HTERT RPE-1 (cell line): ENCODE results near the gene RMC1.
"Not testable (repeated sequence)": the region's sequence is repeated elsewhere in the genome, so short reads cannot be mapped to it uniquely, and the experiment has no call there.

Experiments used
- in situ Hi-C: fragments of 300-500 bp; cut with MboI; formaldehyde crosslinking; loops from 4 replicates; pipeline ENCODE4 v1.14.3; 2020; ENCODE audit warnings: low sequenced_read_pairs

Gene RMC1

DNA sequence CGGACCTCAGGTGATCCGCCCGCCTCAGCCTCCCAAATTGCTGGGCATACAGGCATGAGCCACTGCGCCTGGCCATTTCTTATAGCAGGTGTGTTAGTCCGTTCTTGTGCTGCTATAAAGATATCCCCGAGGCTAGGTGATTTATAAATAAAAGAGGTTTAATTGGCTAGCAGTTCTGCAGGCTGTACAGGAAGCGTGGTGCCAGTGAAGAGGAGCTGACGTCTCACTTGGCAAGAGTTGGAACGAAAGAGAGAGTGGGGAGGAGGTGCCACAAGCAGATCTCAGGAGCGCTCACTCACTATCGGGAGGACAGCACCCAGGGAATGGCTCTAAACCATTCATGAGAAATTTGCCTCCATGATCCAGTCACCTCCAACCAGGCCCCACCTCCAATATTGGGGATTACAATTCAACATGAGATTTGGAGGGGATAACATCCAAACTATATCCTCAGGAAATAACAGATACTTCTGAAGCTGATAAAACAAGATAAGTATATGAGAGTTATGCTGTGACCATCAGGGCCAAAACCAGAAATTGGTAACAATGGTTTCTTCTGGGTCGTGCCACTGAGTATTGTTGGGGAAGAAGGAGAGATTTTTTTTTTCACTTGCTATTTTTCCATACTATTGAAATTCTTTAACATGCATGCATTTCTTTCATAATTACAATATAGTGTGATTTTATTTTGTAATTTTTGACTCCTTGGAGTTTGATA, 7.4 kb upstream of the RMC1 start:
- in situ Hi-C loops, result no loop called here

DNA sequence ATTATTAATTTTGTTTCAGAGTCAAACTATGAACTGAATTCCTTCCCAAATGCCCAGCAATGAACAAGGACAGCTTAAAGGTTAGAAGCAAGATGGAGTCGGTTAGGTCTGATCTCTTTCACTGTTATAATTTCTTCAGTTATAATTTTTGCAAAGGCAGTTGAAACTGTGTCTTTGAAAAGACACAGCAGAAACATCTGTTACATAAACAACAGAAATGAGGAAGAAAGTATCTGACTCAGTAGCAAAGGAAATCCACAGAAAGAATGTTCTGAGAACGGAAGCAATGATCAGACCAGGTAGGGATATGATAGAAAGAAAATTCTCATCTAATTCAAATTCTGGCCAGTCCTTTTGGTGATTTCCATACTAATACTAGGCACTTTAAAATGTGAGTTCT, 5.2 kb upstream of the RMC1 start:
- in situ Hi-C loops, result no loop called here

DNA sequence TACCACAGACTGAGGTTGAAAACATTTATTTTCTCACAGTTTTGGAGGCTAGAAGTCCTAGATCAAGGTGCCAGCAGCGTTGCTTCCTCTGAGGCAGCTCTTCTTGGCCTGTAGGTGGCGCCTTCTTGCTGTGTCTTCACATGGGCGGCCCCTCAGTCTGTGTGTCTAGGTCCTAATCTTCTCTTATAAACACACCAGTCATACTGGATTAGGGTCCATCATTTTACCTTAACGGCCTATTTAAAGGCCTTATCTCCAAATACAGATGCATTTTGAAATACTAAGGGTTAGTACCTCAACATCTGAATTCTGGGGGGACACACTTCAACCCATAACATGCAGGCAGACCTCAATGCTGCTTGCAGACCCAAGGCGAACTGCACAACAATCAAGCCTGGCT, 4.4 kb upstream of the RMC1 start:
- in situ Hi-C loops, result no loop called here

DNA sequence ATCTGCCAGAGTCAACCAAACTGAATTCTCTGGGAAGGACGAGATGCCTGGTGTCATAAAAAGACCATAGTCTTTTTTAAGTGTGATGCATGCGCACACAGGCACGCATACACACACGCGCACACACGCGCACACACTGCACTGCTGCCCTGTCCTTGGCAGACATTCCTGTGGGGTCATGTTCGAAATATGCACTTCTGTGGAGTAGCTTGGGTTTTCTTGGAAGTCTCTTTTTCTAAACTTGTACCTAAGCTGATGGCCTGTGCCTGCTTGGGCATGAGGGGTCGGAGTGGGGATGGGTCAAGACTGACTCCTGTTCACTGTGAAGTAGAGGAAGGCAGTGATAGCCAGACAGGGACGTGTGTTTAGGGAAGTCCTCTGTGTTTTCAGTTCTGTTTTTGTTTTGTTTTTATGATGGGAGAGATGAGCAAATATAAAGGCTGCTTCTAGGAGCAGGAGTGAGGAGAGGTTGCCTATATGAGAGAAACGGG, 4.0 kb upstream of the RMC1 start:
- in situ Hi-C loops, result no loop called here

DNA sequence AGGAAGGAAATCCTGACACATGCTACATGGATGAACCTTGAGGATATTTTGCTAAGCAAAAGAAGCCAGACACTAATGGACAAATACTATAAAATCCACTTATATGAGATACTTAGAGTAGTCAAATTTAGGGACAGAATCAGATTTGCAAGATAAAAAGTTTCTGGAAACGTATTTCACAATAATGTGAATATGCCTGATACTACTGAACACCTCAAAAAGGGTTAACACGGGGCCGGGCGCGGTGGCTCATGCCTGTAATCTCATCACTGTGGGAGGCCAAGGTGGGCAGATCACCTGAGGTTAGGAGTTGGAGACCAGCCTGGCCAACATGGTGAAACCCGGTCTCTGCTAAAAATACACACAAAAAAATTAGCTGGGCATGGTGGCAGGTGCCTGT, 1.7 kb upstream of the RMC1 start:
- in situ Hi-C loops, result no loop called here

DNA sequence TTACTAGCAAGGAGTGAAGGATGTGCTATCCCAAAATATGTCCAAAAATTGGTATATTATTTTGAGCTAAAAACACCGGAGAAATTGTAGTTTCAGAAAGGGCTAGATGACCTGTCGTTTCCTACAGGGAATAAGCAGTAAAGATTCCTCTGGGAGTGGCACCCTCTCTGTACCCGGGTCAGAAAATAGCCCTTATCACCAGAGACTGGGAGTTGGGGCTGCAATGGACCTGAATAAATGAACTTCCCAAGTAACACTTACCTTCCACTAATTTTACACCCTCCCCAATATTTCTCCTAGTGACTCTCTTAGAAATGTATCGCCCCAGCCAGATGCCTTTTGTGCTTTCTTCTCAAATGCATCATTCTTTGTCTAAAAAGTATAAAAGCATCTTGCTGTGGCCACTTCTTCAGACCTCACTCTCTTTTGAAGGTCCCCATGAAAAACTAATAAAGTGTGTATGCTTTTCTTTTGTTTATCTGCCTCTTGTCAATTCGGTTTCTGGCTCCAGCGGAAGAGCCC, 734 bp upstream of the RMC1 start:
- in situ Hi-C loops, result no loop called here

DNA sequence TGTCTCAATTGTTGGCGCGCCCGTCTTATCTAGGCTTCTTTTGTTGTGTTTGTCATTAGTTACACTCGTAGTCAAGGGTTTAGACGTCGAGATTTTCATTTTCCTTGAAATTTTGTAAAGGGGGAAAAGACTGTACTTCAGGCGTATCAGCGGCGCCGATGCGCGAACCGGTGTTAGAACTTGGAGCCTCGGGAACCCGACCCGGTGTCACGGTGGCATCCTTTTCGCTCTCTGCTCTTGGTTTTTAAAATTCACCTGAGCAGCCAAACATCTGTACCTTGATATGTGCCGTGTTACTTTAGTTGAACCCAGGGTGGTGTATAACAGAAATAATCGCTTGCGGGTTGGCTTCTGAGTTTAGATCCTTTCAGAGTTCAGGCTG, 643 bp downstream of the RMC1 start:
- in situ Hi-C loops, result no loop called here

DNA sequence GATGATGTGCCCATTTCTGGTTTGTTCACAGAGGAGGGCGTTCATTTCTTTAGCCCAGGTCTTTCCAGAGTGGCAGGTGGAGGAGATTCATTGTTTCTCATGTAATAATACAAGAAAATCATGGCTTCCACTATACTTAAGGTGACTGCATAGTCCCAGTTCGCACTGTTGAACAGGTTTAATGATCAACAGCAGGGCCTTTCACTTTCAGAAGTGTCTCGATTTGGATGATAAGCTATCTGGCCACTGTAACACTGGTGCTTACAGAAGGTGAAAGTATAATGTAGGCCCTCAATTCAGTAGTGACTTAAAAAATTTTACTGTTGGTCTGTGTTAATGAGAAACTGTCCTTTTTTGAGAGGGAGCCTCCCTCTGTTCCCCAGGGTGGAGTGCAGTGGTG, 1.4 kb downstream of the RMC1 start:
- in situ Hi-C loops, result no loop called here

DNA sequence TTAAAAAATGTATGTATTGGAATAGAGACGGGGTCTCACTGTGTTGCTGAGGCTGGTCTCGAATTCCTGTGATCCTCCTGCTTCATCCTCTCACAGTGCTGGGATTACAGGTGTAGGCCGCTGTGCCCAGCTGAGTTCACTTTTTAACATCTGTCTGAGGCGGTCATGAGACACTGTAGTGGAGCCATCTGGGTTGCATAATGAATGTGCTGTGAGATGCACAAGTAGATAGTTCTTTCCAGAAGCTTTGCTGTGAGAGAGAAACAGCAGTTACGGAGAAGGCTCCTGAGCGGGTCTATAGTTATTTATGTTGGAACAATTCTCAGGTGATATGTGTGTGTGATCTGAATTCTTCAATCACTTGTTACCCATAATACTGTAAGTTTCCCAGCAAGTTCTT, 3.1 kb downstream of the RMC1 start:
- in situ Hi-C loops, result no loop called here

DNA sequence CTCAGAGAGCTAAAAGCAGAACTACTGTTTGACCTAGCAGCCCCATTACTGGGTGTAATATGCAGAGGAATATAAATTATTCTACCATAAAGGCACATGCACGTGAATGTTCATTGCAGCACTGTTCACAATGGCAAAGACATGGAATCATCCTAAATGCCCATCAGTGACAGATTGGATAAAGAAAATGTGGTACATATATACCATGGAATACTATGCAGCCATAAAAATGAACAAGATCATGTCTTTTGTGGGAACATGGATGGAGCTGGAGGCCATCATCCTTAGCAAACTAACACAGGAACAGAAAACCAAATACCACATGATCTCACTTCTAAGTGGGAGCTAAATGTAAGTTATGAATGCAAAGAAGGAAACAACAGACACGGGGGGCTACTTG, 7.6 kb downstream of the RMC1 start:
- in situ Hi-C loops, result not testable (repeated sequence)

DNA sequence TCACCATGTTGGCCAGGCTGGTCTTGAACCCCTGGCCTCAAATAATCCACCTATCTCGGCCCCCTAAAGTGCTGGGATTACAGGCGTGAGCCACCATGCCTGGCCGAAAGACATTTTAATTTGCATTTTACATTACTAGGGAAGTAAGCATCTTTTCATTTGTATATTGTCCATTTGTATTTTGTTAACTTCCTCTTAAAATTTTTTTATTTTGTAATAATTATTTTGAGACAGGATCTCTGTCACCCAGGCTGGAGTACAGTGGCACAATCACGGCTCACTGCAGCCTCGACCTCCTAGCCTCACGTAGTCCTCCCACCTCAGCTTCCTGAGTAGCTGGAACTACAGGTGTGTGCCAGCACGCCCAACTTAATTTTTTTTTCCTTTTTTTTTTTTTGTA, 8.9 kb downstream of the RMC1 start:
- in situ Hi-C loops, result not testable (repeated sequence)

DNA sequence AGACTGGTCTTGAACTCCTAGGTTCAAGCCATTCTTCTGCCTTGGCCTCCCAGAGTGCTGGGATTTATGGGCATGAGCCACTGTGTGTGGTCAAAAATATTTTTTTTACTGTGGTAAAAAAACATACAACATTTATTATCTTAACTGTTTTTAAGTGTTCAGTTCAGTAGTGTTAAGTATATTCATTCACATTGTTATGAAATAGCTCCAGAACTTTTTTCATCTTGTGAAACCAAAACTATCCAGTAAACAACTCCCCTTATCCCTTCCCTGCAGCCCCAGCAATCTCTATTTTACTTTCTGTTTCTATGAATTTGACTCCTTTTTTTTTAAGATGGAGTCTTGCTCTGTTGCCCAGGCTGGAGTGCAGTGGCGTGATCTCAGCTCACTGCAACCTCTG, 9.3 kb downstream of the RMC1 start:
- in situ Hi-C loops, result no loop called here

DNA sequence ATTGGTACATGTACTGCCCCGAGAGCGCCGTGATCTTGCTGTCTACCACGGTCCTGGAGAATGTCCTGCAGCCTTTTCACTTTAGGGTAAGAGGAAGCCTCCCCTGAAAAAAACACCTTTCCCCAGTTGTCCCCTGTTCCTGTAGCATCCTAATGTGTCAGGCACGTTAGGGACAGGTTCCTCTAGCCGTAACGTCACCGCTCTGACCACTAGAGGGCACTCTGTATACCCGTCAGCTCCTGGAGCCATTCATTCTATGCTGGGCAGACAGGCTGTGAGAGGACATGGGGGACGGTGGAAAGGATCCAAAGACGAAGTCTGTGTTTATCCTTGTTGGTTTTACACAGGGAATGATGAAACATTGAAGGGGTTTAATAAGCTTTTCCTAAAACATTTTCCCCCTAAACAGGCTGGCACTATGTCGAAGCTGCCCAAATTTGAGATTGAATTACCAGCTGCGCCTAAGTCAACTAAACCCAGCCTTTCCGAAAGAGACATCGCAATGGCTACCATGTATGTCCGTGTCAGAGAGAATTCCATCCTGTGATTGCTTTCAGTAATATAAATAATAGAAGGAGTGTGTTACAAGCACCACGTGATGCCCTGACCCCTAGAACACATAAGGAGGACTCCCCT, 12.7 kb downstream of the RMC1 start:
- in situ Hi-C loops, result no loop called here

DNA sequence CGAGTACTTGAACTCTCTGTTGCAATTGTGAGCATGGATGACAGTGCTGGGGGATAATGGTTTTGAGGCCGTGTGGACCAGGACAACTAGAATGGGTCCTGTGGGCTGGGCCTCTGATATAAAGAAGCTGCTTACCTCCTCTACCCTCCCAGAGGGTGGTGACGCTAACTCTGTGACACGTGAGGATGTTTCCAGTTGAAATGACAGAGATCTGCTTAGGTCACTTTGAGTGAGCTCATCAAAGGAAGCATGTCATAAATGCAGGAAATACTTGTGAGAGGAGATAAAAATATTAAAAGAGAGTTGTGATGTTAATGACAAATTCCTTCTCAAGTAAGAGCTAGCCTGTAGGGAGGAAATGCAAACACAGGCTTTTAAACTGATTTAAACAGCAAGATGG, 16.4 kb downstream of the RMC1 start:
- in situ Hi-C loops, result no loop called here

DNA sequence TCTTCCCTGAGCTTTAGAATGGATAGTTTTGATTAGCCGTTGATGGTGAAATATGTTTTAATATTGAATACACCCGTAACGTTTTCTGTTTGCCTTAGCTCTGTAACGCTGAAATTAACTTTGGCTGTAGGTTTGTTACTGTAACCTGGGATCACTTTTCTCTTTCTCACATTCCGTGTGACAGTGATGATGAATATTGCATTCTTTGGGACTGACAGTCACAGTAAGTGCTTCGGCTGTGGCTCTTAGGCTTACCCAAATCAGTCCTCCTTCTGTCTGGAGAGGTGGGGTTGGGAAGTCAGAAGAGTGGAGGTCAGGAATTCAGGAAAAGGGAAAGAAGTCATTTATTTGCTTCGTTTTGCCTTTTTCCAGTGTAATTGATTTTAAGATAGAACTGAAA, 18.0 kb downstream of the RMC1 start:
- in situ Hi-C loops, result no loop called here

DNA sequence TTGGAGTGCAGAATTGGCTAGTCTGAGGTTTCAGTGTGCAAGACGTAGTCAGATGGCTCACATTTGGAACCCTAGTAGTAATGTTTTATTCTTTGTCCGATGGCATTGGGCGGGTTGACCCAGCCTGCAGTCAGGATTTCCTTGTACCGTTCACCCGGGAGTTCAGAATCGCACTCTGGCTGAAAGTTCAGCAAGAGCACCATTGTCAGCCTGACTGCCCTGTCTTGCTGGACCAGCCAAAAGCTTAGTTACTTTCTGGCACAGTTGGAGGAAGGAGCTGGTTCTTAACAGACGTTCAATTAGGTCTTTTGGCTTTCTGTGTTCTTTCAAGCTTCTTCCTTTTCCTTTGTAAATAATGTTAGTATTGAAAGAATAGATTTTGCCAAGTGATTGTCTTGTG, 18.6 kb downstream of the RMC1 start:
- in situ Hi-C loops, result no loop called here

DNA sequence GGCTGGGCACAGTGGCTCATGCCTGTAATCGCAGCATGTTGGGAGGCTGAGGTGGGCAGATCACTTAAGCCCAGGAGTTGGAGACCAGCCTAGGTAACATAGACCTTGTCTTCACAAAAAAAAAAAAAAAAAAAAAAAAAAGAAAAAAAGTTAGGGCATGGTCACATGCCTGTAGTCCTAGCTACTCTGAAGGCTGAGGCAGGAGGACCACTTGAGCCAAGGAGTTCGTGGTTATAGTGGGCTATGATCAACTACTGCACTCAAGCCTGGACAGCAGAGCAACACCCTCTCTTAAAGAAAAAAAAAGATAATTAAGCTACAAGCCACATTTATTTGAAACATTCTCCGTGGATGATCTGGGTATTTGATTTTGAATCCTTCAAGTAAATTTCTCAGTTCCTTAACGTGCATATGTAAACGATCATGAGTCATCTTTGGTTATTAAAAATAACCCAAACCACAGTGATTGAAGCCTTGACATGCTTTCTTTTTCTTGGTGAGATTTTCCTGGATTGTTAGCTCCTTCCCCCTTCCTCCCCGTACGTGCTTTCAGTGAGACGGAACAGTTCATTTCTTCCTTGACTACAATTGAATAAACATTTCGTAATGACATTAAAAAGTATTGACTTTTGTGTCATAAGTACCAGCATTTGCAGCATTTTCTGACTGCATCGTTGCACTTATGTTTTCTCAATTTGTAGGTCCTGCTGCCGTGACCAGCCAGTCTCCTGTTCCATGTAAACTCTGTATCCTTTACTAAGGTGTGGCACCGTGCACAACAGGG, 20.3 kb downstream of the RMC1 start:
- in situ Hi-C loops, result no loop called here

DNA sequence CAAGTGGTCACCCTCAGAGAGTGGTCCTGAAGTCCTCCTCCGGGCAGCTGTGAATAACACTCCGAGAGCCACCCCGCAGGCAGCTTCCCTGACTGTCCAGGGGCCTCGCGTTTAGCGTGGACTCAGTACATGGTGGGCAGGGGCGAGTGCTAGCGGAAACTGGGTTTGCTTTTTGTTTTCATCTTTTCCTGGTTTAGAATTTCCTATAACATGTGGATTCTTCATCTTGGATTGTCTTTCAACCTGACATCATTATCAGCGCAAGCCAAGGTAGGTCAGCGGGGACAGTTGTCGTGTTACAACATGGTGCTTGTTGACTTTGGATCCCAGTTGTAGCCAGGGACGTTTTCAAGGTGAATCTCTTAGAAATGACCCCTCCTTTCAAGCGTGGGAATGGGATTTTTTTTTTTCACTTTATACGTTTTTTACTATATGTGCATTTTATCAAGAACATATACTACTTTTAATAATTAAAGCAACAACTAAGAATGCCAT, 20.9 kb downstream of the RMC1 start:
- in situ Hi-C loops, result no loop called here

DNA sequence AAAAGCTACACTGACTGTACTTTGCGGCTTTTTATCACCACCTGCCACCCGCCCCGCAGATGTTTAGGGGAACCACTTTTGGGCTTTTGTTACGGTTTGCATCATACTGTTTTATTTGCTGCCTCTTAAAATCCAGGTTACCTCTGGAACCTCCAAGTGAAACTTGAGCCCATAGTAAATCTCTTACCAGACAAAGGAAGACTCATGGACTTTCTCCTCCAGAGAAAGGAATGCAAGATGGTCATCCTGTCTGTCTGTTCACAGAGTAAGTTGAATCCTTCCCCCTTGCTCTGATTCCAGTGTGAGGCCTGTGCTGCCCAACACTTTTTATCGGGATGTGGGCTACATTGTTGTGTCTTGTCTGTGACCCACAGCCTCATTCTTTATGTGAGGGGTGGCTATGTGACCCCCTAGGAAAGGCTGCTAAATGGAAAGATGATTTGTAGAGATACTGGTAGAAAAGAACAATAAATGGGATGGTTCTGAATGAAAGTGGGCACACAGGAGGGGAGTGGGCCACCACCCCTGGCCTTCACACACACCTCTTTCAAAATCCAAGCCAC, 23.3 kb downstream of the RMC1 start:
- in situ Hi-C loops, result no loop called here

DNA sequence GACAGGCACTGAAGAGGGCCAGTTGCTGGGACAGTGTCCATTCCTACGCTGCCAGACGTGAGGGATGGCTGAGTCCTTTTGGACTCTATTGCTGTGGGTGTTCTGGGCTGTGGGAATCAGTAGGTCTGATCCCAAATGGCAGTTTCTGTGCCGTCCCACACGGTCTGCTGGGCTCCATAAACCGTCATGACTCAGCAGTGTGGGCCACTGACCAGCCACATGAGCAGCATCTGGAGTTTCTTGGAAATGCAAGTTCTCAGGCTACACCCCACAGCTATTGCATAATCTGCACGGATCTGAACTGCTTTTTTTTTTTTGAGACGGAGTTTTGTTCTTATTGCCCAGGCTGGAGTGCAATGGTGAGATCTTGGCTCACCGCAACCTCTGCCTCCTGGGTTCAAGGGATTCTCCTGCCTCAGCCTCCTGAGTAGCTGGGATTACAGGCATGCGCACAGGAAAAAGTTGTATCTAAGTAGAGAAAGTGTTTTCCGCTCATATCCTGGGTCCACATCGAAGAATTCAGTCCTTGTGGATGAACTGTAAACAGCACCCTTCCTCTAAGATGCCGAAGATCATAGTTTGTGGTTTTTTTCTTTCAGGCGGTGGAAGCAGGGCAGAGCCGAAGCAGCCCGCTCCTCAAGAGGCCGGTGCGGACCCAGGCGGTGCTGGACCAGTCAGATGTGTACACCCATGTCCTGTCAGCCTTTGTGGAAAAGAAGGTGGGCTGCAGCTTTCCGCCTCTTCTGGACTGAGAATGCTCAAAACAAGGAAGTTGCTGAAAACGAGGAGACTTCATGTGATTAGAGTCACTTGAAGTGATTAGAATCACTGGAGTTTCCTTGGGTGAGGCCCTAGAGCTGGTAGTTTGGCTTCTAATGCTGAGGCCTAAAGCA, 25.5 kb downstream of the RMC1 start:
- in situ Hi-C loops, result no loop called here
